Measurements from ENCODE around the gene CLIP3.

DNA sequence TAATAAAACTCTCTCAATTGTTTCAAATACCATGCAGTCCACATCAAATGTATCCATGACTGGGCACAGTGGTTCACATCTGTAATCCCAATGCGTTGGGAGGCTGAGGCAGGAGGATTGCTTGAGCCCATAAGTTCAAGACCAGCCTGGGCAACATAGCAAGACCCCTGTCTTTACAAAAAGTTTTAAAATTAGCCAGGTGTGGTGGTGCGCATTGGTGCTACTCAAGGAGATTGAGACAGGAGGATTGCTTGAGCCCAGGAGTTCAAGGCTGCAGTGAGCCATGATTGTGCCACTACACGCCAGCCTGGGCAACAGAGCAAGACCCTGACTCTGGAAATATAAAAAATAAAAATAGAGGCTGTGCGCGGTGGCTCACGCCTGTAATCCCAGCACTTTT, 5.0 kb downstream of the CLIP3 start:
- TF ChIP-seq, protein P1, sequence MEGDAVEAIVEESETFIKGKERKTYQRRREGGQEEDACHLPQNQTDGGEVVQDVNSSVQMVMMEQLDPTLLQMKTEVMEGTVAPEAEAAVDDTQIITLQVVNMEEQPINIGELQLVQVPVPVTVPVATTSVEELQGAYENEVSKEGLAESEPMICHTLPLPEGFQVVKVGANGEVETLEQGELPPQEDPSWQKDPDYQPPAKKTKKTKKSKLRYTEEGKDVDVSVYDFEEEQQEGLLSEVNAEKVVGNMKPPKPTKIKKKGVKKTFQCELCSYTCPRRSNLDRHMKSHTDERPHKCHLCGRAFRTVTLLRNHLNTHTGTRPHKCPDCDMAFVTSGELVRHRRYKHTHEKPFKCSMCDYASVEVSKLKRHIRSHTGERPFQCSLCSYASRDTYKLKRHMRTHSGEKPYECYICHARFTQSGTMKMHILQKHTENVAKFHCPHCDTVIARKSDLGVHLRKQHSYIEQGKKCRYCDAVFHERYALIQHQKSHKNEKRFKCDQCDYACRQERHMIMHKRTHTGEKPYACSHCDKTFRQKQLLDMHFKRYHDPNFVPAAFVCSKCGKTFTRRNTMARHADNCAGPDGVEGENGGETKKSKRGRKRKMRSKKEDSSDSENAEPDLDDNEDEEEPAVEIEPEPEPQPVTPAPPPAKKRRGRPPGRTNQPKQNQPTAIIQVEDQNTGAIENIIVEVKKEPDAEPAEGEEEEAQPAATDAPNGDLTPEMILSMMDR (IDR thresholded peaks at IDR 0.05): no peak
- TF ChIP-seq POLR2A (IDR thresholded peaks at IDR 0.05): no peak

Data from upper lobe of left lung (tissue), 4 donors.